ENCODE measurements around the gene DROSHA.

- TF ChIP-seq, protein P1, sequence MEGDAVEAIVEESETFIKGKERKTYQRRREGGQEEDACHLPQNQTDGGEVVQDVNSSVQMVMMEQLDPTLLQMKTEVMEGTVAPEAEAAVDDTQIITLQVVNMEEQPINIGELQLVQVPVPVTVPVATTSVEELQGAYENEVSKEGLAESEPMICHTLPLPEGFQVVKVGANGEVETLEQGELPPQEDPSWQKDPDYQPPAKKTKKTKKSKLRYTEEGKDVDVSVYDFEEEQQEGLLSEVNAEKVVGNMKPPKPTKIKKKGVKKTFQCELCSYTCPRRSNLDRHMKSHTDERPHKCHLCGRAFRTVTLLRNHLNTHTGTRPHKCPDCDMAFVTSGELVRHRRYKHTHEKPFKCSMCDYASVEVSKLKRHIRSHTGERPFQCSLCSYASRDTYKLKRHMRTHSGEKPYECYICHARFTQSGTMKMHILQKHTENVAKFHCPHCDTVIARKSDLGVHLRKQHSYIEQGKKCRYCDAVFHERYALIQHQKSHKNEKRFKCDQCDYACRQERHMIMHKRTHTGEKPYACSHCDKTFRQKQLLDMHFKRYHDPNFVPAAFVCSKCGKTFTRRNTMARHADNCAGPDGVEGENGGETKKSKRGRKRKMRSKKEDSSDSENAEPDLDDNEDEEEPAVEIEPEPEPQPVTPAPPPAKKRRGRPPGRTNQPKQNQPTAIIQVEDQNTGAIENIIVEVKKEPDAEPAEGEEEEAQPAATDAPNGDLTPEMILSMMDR (IDR thresholded peaks at IDR 0.05; ENCODE audit: low read depth, low read length, poor library complexity, severe bottlenecking) = no peak
- TF ChIP-seq EZH2phosphoT487 (IDR thresholded peaks at IDR 0.05; ENCODE audit: borderline replicate concordance, low read length) = no peak
Observed at GRCh38 chr5:31496891-31497290, 35.0 kb downstream of the DROSHA start.
